H54 (cell line): ENCODE data around the gene EWSR1.

Source experiments
- DNase-seq: peaks from one replicate; pipeline ENCODE4 v3.0.0; 2011; ENCODE audit warnings: low spot score, mixed read lengths; ENCODE audit not compliant: insufficient read length
- FAIRE-seq: peaks from 3 replicates; lab custom pipeline; 2011; peaks lifted over from hg19 to GRCh38; lab: Jason Lieb, UNC
- POLR2A ChIP-seq: IDR thresholded peaks from 2 replicates; pipeline ENCODE4 v1.6.1; 2011; ENCODE audit warnings: low read depth, mild to moderate bottlenecking, low read length

Gene EWSR1

GRCh38 chr22:29298641-29299040 lies 30.6 kb downstream of the EWSR1 start:
- TF ChIP-seq POLR2A = no peak
- FAIRE-seq = no peak
- DNase-seq = no peak

GRCh38 chr22:29299136-29299900 lies 31.2 kb downstream of the EWSR1 start:
- DNase-seq (no peak), FAIRE-seq (no peak)
- no peak for TF ChIP-seq POLR2A

- TF ChIP-seq POLR2A = no peak
- no peak for FAIRE-seq
These were observed 32.4 kb downstream of the EWSR1 start for GRCh38 chr22:29300467-29300806.

GRCh38 chr22:29300807-29301601 lies 32.9 kb downstream of the EWSR1 start:
- no peak for FAIRE-seq
- DNase-seq = no peak
- no peak for TF ChIP-seq POLR2A

More at GRCh38 chr22:29300467-29300806, 32.4 kb downstream of the EWSR1 start:
- DNase-seq = no peak

- no peak for DNase-seq
- no peak for TF ChIP-seq POLR2A
These were observed 33.8 kb downstream of the EWSR1 start for GRCh38 chr22:29301716-29302401.

DNA sequence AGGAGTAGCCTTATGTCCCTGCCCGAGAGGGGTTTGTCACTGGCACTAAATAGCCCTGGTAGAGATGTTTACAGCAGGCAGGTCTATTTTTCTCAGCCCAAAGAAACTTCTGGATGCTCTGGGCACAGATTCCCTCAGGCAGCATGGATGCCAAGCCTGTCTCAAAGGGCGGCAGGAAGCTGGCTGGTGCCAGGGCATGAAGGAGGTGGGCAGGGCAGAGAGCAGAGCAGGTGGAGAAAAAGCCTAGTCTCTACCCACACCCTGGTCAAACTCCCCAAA lies 34.3 kb downstream of the EWSR1 start:
- DNase-seq (no peak), FAIRE-seq (no peak)
- TF ChIP-seq POLR2A = no peak

More at GRCh38 chr22:29301716-29302401, 33.8 kb downstream of the EWSR1 start:
- FAIRE-seq = no peak

- no peak for DNase-seq
- no peak for FAIRE-seq
- TF ChIP-seq POLR2A = no peak
These were observed 34.8 kb downstream of the EWSR1 start for GRCh38 chr22:29302681-29303465.

- DNase-seq (no peak), FAIRE-seq (no peak)
- no peak for TF ChIP-seq POLR2A
These were observed 37.7 kb downstream of the EWSR1 start for GRCh38 chr22:29305836-29306174.

DNA sequence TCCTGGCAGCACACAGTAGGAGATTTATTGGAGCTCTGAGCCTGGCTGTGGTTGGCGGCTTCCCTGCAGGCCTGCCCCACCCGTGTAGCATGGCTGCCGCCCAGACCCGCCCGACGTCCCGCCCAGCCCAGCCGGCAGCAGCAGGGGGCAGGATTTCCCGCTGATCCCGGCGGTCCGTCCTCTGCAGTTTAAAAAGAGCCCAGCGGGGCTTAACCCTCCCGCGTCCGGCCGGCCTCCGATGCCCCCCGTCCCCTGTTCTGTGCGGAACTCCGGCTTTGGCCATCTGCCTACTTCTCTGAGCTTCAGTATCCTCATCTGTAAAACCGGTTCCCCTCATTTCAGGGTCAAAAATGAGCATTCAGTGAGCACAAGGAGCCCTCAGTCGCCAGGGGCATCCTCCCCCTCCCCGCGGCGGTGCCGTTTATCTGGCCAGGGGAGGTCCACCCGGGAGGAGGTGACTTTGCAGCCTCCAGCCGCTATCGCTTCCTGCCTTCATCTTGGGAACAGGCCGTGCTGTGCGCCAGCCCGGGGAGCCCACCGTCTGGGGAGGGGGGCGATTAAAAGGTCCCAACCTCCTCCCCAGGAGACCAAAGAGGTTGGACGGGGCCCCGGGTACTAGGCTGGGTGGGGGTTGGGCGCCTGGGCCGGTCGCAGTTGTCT lies 38.2 kb downstream of the EWSR1 start, which contains the start of gene GAS2L1:
Gene GAS2L1 (plus strand): TSS at position 476 of the 660 bp plus-strand sequence. CDS start 1,456 bp downstream, outside the sequence.
- peak; percentile 83 for DNase-seq
- FAIRE-seq = no peak
- no peak; the same call in 1 of the 2 replicates for TF ChIP-seq POLR2A

DNA sequence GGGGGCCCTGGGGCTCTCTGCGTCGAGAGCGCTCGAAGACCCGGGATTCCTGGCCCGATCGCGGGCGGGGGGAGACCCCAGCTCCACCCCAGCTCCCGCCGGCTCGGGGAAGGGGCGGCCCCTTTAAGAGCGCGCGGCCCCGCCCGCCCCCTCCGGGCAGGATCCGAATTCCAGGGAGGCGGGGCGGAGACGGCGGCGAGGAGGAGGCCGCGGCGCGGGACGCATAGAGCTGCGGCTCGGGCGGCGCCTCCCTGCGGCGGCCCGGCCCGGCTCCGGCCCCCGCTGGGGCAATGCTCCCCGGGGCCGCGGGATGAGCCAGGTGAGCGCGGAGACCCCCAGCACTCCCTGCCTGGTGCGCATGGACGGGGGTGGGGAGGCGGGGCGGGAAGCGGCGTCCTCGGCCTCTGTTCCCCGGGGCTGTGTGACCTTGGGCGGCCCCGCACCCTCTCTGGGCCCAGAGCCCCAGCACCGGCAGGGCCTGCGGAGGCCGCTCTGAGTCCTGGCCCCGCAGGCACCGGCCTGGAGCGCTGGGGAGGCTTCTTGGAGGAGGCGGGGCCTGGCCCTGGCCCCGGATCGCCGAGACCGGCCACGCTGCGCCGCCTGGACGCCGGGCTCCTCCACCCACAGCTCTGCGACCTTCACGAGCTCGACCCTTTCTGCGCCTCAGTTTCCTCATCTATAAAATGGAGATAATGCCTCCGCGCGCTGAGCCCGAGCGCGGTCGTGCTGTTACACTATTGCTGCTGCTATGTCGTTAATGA lies 38.9 kb downstream of the EWSR1 start:
- DNase-seq = peak; percentile 62
- no peak for FAIRE-seq
- peak; percentile 68 for TF ChIP-seq POLR2A

- TF ChIP-seq POLR2A = no peak
- no peak for FAIRE-seq
- no peak for DNase-seq
These were observed 39.6 kb downstream of the EWSR1 start for GRCh38 chr22:29307596-29308147.
